K562 (cell line): ENCODE measurements around the gene BRMS1. TPM values are rescaled to one million over a fixed set of nuclear protein-coding genes. Genes with fewer than 3 reads are reported as not detected.

ENCODE experiments used
- ATAC-seq: fragments of 200-7000 bp; cut with Tn5 transposase; 3 replicates; pipeline ENCODE4 v1.9.1; 2020; ENCODE audit warnings: moderate library complexity
- BruUV-seq: library from RNA; stranded (reverse); fragments of 400-500 nt; replicated peaks from 2 replicates; lab custom pipeline; 2021; lab: Mats Ljungman, UMichigan
- CTCF ChIA-PET: fragments of 300-600 bp; formaldehyde crosslinking; extraction: SDS; loops from one replicate; lab custom pipeline; 2021; ENCODE audit warnings: low intra/inter-chr PET ratio; lab: Yijun Ruan, JAX
- POLR2A ChIA-PET: fragments of 300-600, 350-650 bp; sonication (Branson Sonifier 250); formaldehyde crosslinking; extraction: SDS; loops from one replicate; lab custom pipeline; 2021; ENCODE audit warnings: antibody characterized with exemption, inconsistent platforms; lab: Yijun Ruan, JAX
- DNase-seq, 4 experiments: peaks; one replicate each; pipeline versions ENCODE4 v3.0.0 to v3.0.0-alpha.2; 2011 to 2018; ENCODE audit warnings: low spot score in 3 of 4, mixed read lengths in 3 of 4; ENCODE audit errors: extremely low read depth in 1 of 4
- FAIRE-seq: peaks from 2 replicates; lab custom pipeline; 2011; peaks lifted over from hg19 to GRCh38; lab: Jason Lieb, UNC
- H2AFZ ChIP-seq: 2 replicates; pipeline ENCODE4 v1.6.0; 2011; ENCODE audit warnings: low read depth, low read length, control low read depth, inconsistent platforms
- H3K27ac ChIP-seq: fragments of 200-600 bp; 3 replicates; pipeline ENCODE4 v1.8.0; 2011; ENCODE audit warnings: low read depth, mild to moderate bottlenecking, control low read depth, inconsistent platforms, low read length, moderate library complexity, mixed read lengths; ENCODE audit errors: extremely low read depth
- H3K27me3 ChIP-seq, 2 experiments: fragments of 300-600 bp in 1 of 2; 2 replicates in 1 of 2; 3 replicates in 1 of 2; pipeline versions ENCODE4 v1.6.0 to v1.8.0; 2011; ENCODE audit warnings: inconsistent platforms in 2 of 2, low read length in 2 of 2, mild to moderate bottlenecking in 1 of 2, mixed read lengths in 1 of 2, moderate library complexity in 1 of 2; ENCODE audit not compliant: control insufficient read depth in 2 of 2, insufficient read depth in 2 of 2
- H3K36me3 ChIP-seq: fragments of 300-600 bp; 3 replicates; pipeline ENCODE4 v1.8.0; 2011; ENCODE audit warnings: mild to moderate bottlenecking, low read length, inconsistent platforms; ENCODE audit not compliant: control insufficient read depth, insufficient read depth
- H3K4me1 ChIP-seq, 2 experiments: fragments of 200-600 bp in 1 of 2; replicated peaks in 1 of 2; 2 replicates in 1 of 2; 3 replicates in 1 of 2; pipeline versions ENCODE4 v1.5.1 to v1.8.0; 2011; ENCODE audit warnings: inconsistent platforms in 2 of 2, low read length in 2 of 2, mild to moderate bottlenecking in 1 of 2, mixed read lengths in 1 of 2, moderate library complexity in 1 of 2; ENCODE audit not compliant: control insufficient read depth in 2 of 2, insufficient read depth in 2 of 2
- H3K4me2 ChIP-seq: 2 replicates; pipeline ENCODE4 v1.6.1; 2011; ENCODE audit warnings: low read length, control low read depth, inconsistent platforms, mixed read lengths; ENCODE audit not compliant: insufficient read depth
- H3K4me3 ChIP-seq: fragments of 200-600 bp; sonication (generic), shearing (Covaris generic); 2 replicates; pipeline ENCODE4 v1.5.1; 2016; ENCODE audit warnings: control low read depth, inconsistent platforms
- H3K79me2 ChIP-seq: fragments of 200-600 bp; 3 replicates; pipeline ENCODE4 v1.8.0; 2011; ENCODE audit warnings: low read length, inconsistent platforms; ENCODE audit not compliant: control insufficient read depth, insufficient read depth
- H3K9ac ChIP-seq, 2 experiments: 2 replicates each; pipeline versions ENCODE4 v1.6.0 to v1.6.1; 2011; ENCODE audit warnings: low read depth in 2 of 2, low read length in 2 of 2, control low read depth in 1 of 2, inconsistent platforms in 1 of 2, mild to moderate bottlenecking in 1 of 2, mixed read lengths in 1 of 2; ENCODE audit not compliant: insufficient read depth in 1 of 2
- H3K9me1 ChIP-seq: one replicate; pipeline ENCODE4 v1.6.0; 2011; ENCODE audit warnings: inconsistent platforms, mild to moderate bottlenecking, low read length, moderate library complexity; ENCODE audit not compliant: control insufficient read depth, insufficient read depth
- H3K9me3 ChIP-seq: replicated peaks from 2 replicates; pipeline ENCODE4 v1.5.1; 2011; ENCODE audit warnings: low read depth, low read length, inconsistent platforms; ENCODE audit not compliant: control insufficient read depth, insufficient read depth
- H4K20me1 ChIP-seq: replicated peaks from 2 replicates; pipeline ENCODE4 v1.6.1; 2011; ENCODE audit warnings: low read length, inconsistent platforms, mixed read lengths; ENCODE audit not compliant: control insufficient read depth, insufficient read depth
- CREBBP ChIP-seq: IDR thresholded peaks from one replicate; pipeline ENCODE4 v1.6.1; 2012; ENCODE audit warnings: low read depth, mild to moderate bottlenecking, control low read depth, inconsistent platforms, low read length
- GTF2A2 ChIP-seq: IDR thresholded peaks from 2 replicates; pipeline ENCODE4 v1.6.1; 2016; ENCODE audit warnings: mild to moderate bottlenecking, missing genetic modification characterization, missing compliant biosample characterization
- ZFP1 ChIP-seq: fragments of 450-650 bp; formaldehyde crosslinking; IDR thresholded peaks from 2 replicates; pipeline ENCODE4 v1.4.0; 2020; ENCODE audit warnings: mild to moderate bottlenecking, mixed read lengths
- ZFP36 ChIP-seq: fragments of 150-350 bp; IDR thresholded peaks from 2 replicates; pipeline ENCODE4 v1.6.1; 2018; ENCODE audit warnings: low read length, low read depth; ENCODE audit not compliant: partially characterized antibody
- WGBS: fragments of 100-300 bp; shearing (Covaris generic); methylation state at CpG from one replicate; pipeline ENCODE4 v1.1.6; 2016; ENCODE audit warnings: low coverage, mixed read lengths; ENCODE audit not compliant: insufficient coverage; ENCODE audit errors: missing lambda C conversion rate; 5-methylcytosine and 5-hydroxymethylcytosine counted together
- in situ Hi-C: fragments of 300-500 bp; cut with MboI; formaldehyde crosslinking; loops from 4 replicates; pipeline ENCODE4 v1.15.0; 2018; ENCODE audit warnings: inconsistent platforms, mixed read lengths
- intact Hi-C: fragments of 100-400 bp; cut with micrococcal nuclease; formaldehyde crosslinking; loops from 2 replicates; pipeline ENCODE4 v1.14.2; 2022
- polyA plus RNA-seq, 8 experiments: library from polyadenylated mRNA; depleted of rRNA in 4 of 8; stranded (reverse) in 5 of 8; unstranded in 3 of 8; fragments of >200 nt; fragmentation: Nextera tagmentation in 2 of 8; fragmentation: Illumina TruSeq in 1 of 8; extraction: Ambion mirVana in 2 of 8; extraction: Trizol in 1 of 8; gene quantifications; 2 replicates each; pipeline versions ENCODE4 v1.2.1 to v1.2.3, GENCODE V29; 2011 to 2014; ENCODE audit warnings: inconsistent platforms in 1 of 8, missing spikeins in 1 of 8
- total RNA-seq, 7 experiments: library from RNA; depleted of rRNA in 6 of 7; stranded (reverse); fragments of >200 nt in 6 of 7; fragmentation: Illumina TruSeq in 2 of 7; extraction: Trizol in 2 of 7; gene quantifications; 2 replicates each; pipeline versions ENCODE4 v1.2.1 to v1.2.3, GENCODE V29; 2011 to 2021; ENCODE audit warnings: low replicate concordance in 1 of 7
- TF ChIP-seq, protein P1 (sequence below): sonication (generic); formaldehyde crosslinking; IDR thresholded peaks from 2 replicates; pipeline ENCODE4 v1.8.0; 2023; ENCODE audit warnings: mild to moderate bottlenecking, missing genetic modification reagents

BRMS1 gene
- total and polyA plus RNA-seq, 9 of the 15 experiments (the other 6 are each of a cell fraction or from before 2014, with no cell fraction given): 2.2 to 78.8 (median 33.4) TPM

DNA sequence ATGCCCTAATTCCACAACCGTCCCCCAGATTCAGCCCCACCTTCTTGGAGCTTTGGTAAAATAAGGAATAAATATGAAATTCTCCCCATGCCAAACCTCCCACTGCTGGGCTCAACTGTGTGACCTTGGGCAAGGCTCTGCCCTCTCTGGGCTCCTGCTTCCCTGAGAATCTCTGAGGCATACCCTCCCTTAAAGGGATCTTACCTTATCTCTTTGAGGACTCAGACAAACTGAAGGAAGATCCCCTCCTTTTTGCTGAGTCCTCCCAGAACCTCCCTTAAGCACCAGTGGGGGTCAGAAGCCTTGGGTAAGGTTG is 30.8 kb downstream of the BRMS1 start:
- Histone ChIP-seq H2AFZ (no peak overlapping the region), H3K79me2 (no peaks in the 10 kb centered on the region), H3K4me2 (no peak overlapping the region), H3K9me3 (no peaks in the 10 kb centered on the region), H3K9ac (no peak overlapping the region)
- DNase-seq (no peak), ATAC-seq (no peak)
- ChIA-PET POLR2A (interaction anchor here (0.6 to 1.9 kb wide), 2 partner anchors 8 to 929 kb away, joined by 4 to 9 read pairs; no protein-coding TSS in a partner anchor), CTCF (no interaction called here)
- WGBS: 70% methylated on average over 1 of the region's 1 CpG
- no TSS peak for BruUV-seq
- in situ Hi-C loops: no loop called here
- no peak for TF ChIP-seq CREBBP
- TF ChIP-seq ZFP36: peak; percentile 58
- no peak for TF ChIP-seq GTF2A2
- TF ChIP-seq, protein P1, sequence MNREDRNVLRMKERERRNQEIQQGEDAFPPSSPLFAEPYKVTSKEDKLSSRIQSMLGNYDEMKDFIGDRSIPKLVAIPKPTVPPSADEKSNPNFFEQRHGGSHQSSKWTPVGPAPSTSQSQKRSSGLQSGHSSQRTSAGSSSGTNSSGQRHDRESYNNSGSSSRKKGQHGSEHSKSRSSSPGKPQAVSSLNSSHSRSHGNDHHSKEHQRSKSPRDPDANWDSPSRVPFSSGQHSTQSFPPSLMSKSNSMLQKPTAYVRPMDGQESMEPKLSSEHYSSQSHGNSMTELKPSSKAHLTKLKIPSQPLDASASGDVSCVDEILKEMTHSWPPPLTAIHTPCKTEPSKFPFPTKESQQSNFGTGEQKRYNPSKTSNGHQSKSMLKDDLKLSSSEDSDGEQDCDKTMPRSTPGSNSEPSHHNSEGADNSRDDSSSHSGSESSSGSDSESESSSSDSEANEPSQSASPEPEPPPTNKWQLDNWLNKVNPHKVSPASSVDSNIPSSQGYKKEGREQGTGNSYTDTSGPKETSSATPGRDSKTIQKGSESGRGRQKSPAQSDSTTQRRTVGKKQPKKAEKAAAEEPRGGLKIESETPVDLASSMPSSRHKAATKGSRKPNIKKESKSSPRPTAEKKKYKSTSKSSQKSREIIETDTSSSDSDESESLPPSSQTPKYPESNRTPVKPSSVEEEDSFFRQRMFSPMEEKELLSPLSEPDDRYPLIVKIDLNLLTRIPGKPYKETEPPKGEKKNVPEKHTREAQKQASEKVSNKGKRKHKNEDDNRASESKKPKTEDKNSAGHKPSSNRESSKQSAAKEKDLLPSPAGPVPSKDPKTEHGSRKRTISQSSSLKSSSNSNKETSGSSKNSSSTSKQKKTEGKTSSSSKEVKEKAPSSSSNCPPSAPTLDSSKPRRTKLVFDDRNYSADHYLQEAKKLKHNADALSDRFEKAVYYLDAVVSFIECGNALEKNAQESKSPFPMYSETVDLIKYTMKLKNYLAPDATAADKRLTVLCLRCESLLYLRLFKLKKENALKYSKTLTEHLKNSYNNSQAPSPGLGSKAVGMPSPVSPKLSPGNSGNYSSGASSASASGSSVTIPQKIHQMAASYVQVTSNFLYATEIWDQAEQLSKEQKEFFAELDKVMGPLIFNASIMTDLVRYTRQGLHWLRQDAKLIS: no peak
- no peak for TF ChIP-seq ZFP1
- TF ChIP-seq, all 486 proteins: peak for 1
- Histone ChIP-seq H3K36me3 (no peaks in the 10 kb centered on the region), H4K20me1 (no peaks in the 10 kb centered on the region), H3K4me1 (peaks cover 22 to 73% of the 10 kb centered on the region in 2 experiments), H3K4me3 (no peak overlapping the region), H3K27me3 (no peaks in the 10 kb centered on the region), H3K27ac (no peak overlapping the region), H3K9me1 (no peaks in the 10 kb centered on the region)
- FAIRE-seq: no peak
- intact Hi-C loops: no loop called here
